Measurements from ENCODE around the gene CDK14.

GRCh38 chr7:90834771-90835170 lies 238.7 kb downstream of the CDK14 start:
- TF ChIP-seq EZH2 (IDR thresholded peaks at IDR 0.05) (no peak), CTCF (IDR thresholded peaks at IDR 0.05) (no peak)
